Keratinocyte (primary cell): ENCODE measurements around the gene LILRB4. TPM values are rescaled to one million over a fixed set of nuclear protein-coding genes. Genes with fewer than 3 reads are reported as not detected.

Experiments used
- DNase-seq: peaks from one replicate; pipeline ENCODE4 v3.0.0-alpha.2; 2011; ENCODE audit warnings: low read depth, missing footprints, low spot score
- FAIRE-seq: peaks from 2 replicates; lab custom pipeline; 2011; peaks lifted over from hg19 to GRCh38; lab: Jason Lieb, UNC
- H2AFZ ChIP-seq: 2 replicates; pipeline ENCODE4 v1.6.0; 2012; ENCODE audit warnings: low read length, control low read depth, inconsistent platforms; ENCODE audit not compliant: control insufficient read depth
- H3K27ac ChIP-seq: 2 replicates; pipeline ENCODE4 v1.5.1; 2011; ENCODE audit warnings: low read length; ENCODE audit not compliant: control insufficient read depth, insufficient read depth
- H3K27me3 ChIP-seq: 3 replicates; pipeline ENCODE4 v1.6.0; 2011; ENCODE audit warnings: low read length; ENCODE audit not compliant: control insufficient read depth, insufficient read depth; ENCODE audit errors: extremely low read depth
- H3K36me3 ChIP-seq, 2 experiments: 2 replicates in 1 of 2; 3 replicates in 1 of 2; pipeline ENCODE4 v1.5.1; 2011; ENCODE audit warnings: low read length in 2 of 2, mild to moderate bottlenecking in 1 of 2; ENCODE audit not compliant: control insufficient read depth in 2 of 2, insufficient read depth in 2 of 2; ENCODE audit errors: extremely low read depth in 1 of 2
- H3K4me1 ChIP-seq: 3 replicates; pipeline ENCODE4 v1.5.1; 2011; ENCODE audit warnings: low read length; ENCODE audit not compliant: control insufficient read depth, insufficient read depth; ENCODE audit errors: extremely low read depth
- H3K4me2 ChIP-seq: 3 replicates; pipeline ENCODE4 v1.6.0; 2011; ENCODE audit warnings: low read depth, low read length; ENCODE audit not compliant: control insufficient read depth, insufficient read depth; ENCODE audit errors: extremely low read depth
- H3K4me3 ChIP-seq, 3 experiments: fragments of 200-600 bp in 1 of 3; sonication (generic) in 1 of 3; 2 replicates in 2 of 3; 3 replicates in 1 of 3; pipeline ENCODE4 v1.5.1; 2011 to 2016; ENCODE audit warnings: low read length in 3 of 3, mild to moderate bottlenecking in 3 of 3, control low read depth in 2 of 3, inconsistent platforms in 1 of 3, low read depth in 1 of 3, mixed read lengths in 1 of 3, mixed run types in 1 of 3, moderate library complexity in 1 of 3; ENCODE audit not compliant: control insufficient read depth in 2 of 3, insufficient read depth in 2 of 3; ENCODE audit errors: extremely low read depth in 1 of 3
- H3K79me2 ChIP-seq: 2 replicates; pipeline ENCODE4 v1.6.0; 2012; ENCODE audit warnings: low read length; ENCODE audit not compliant: control insufficient read depth, insufficient read depth
- H3K9ac ChIP-seq: 3 replicates; pipeline ENCODE4 v1.6.0; 2011; ENCODE audit warnings: low read length; ENCODE audit not compliant: control insufficient read depth, insufficient read depth; ENCODE audit errors: extremely low read depth
- H3K9me1 ChIP-seq: 3 replicates; pipeline ENCODE4 v1.6.0; 2011; ENCODE audit warnings: low read length; ENCODE audit not compliant: control insufficient read depth, insufficient read depth; ENCODE audit errors: extremely low read depth
- H3K9me3 ChIP-seq: 2 replicates; pipeline ENCODE4 v1.5.1; 2012; ENCODE audit warnings: low read depth, low read length; ENCODE audit not compliant: control insufficient read depth
- H4K20me1 ChIP-seq: 3 replicates; pipeline ENCODE4 v1.6.0; 2011; ENCODE audit warnings: low read length; ENCODE audit not compliant: control insufficient read depth, insufficient read depth; ENCODE audit errors: extremely low read depth
- CTCF ChIP-seq, 3 experiments: IDR thresholded peaks in 1 of 3; conservative IDR thresholded peaks in 1 of 3; optimal IDR thresholded peaks in 1 of 3; 2 replicates in 2 of 3; 3 replicates in 1 of 3; pipeline versions ENCODE3 to v1.5.1; 2011; ENCODE audit warnings: low read length in 3 of 3, mild to moderate bottlenecking in 3 of 3, moderate library complexity in 2 of 3, control low read depth in 1 of 3, inconsistent platforms in 1 of 3; ENCODE audit not compliant: insufficient read depth in 2 of 3; ENCODE audit errors: extremely low read depth in 1 of 3
- EZH2 ChIP-seq: IDR thresholded peaks from one replicate; pipeline ENCODE4 v1.6.1; 2012; ENCODE audit warnings: inconsistent platforms, mild to moderate bottlenecking, low read length, moderate library complexity
- dilution Hi-C: fragments of 300-500 bp; cut with MboI; formaldehyde crosslinking; loops from one replicate; pipeline ENCODE4 v1.7.0; 2020; ENCODE audit warnings: low sequenced_read_pairs; ENCODE audit not compliant: extremely low pct_ligation_motif_present
- polyA plus RNA-seq, 5 experiments: library from polyadenylated mRNA; depleted of rRNA in 3 of 5; stranded (reverse) in 3 of 5; stranded (forward) in 1 of 5; unstranded in 1 of 5; fragments of >200 nt; gene quantifications; 1 replicate in 1 of 5; 2 replicates in 3 of 5; 3 replicates in 1 of 5; pipeline versions ENCODE4 v1.2.1 to v1.2.3, GENCODE V29; 2011 to 2012; ENCODE audit warnings: missing spikeins in 2 of 5, low read depth in 1 of 5, low replicate concordance in 1 of 5

The LILRB4 gene
- polyA plus RNA-seq, 1 donor (not counting 4 experiments of a cell fraction or from before 2014, with no cell fraction given) = not detected

DNA sequence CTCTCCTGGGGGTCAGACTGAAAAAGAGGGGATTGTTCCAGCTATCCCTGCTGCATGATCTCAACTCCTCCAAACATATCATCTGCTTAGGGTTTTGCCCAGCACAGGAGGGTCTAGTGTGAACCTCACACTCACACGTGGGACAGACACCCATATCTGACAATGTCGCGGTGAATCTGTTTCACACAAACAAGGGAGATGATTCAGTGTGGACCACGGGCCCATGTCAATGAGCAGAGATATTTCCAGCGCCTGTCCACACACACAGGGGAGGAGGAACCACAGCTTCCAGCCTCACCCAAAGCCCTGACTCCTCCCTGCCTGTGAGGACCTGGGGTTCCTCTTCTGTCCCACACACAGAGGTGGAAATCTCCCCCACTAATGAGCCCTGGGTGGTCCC, 31.9 kb downstream of the LILRB4 start:
- H3K79me2 ChIP-seq = no peaks in the 10 kb centered on the region
- H4K20me1 ChIP-seq = no peaks in the 10 kb centered on the region
- FAIRE-seq (no peak), DNase-seq (no peak)
- H3K27me3 ChIP-seq = no peaks in the 10 kb centered on the region
- no peak overlapping the region for H3K9ac ChIP-seq
- no peak overlapping the region for H3K4me3 ChIP-seq
- TF ChIP-seq CTCF (optimal IDR thresholded peaks at IDR 0.05 in 1 of 3, IDR thresholded peaks at IDR 0.05 in 1 of 3, conservative IDR thresholded peaks at IDR 0.05 in 1 of 3; ENCODE audit: extremely low read depth in 1 of 3, insufficient read depth in 2 of 3, low read length in 3 of 3) (no peak), EZH2 (no peak)
- no peak overlapping the region for H3K4me2 ChIP-seq
- H3K27ac ChIP-seq = no peak overlapping the region
- H2AFZ ChIP-seq = no peak overlapping the region
- H3K36me3 ChIP-seq = no peaks in the 10 kb centered on the region
- H3K9me1 ChIP-seq = no peaks in the 10 kb centered on the region
- H3K4me1 ChIP-seq = no peaks in the 10 kb centered on the region
- dilution Hi-C loops = no loop called here
- H3K9me3 ChIP-seq = no peaks in the 10 kb centered on the region

- H3K4me3 ChIP-seq = no peak overlapping the region
- H3K4me2 ChIP-seq = no peak overlapping the region
- no peaks in the 10 kb centered on the region for H3K9me3 ChIP-seq
- dilution Hi-C loops = no loop called here
- H2AFZ ChIP-seq = no peak overlapping the region
- no peaks in the 10 kb centered on the region for H4K20me1 ChIP-seq
- no peaks in the 10 kb centered on the region for H3K36me3 ChIP-seq
- H3K79me2 ChIP-seq = no peaks in the 10 kb centered on the region
- H3K9me1 ChIP-seq = no peaks in the 10 kb centered on the region
- no peak for DNase-seq
- FAIRE-seq = no peak
- TF ChIP-seq EZH2 (no peak), CTCF (optimal IDR thresholded peaks at IDR 0.05 in 1 of 3, IDR thresholded peaks at IDR 0.05 in 1 of 3, conservative IDR thresholded peaks at IDR 0.05 in 1 of 3; ENCODE audit: extremely low read depth in 1 of 3, insufficient read depth in 2 of 3, low read length in 3 of 3) (no peak)
- no peaks in the 10 kb centered on the region for H3K4me1 ChIP-seq
- H3K27me3 ChIP-seq = no peaks in the 10 kb centered on the region
- H3K27ac ChIP-seq = no peak overlapping the region
- H3K9ac ChIP-seq = no peak overlapping the region
Observed at GRCh38 chr19:54696117-54696548, 33.3 kb downstream of the LILRB4 start.
